Thymus (tissue), 11 donors: ENCODE data around the gene PARD3. TPM values are rescaled to one million over a fixed set of nuclear protein-coding genes. Genes with fewer than 3 reads are reported as not detected.
"Not testable (repeated sequence)": the region's sequence is repeated elsewhere in the genome, so short reads cannot be mapped to it uniquely, and the experiment has no call there.

ENCODE experiments used
- DNase-seq, 9 donors: peaks; one replicate each; pipeline ENCODE4 v3.0.0-alpha.2; 2013; ENCODE audit warnings: low spot score in 9 of 9, low read depth in 6 of 9, missing footprints in 1 of 9
- H3K27ac ChIP-seq, 2 donors: one replicate each; pipeline ENCODE4 v1.5.1; 2013; ENCODE audit warnings: control low read depth in 1 of 2, low read depth in 1 of 2, low read length in 1 of 2, mild to moderate bottlenecking in 1 of 2, moderate library complexity in 1 of 2
- H3K27me3 ChIP-seq, 2 donors: one replicate each; pipeline ENCODE4 v1.5.1; 2013; ENCODE audit warnings: low read length in 1 of 2; ENCODE audit not compliant: control insufficient read depth in 2 of 2, insufficient read depth in 1 of 2
- H3K36me3 ChIP-seq, 2 donors: one replicate each; pipeline ENCODE4 v1.5.1; 2013; ENCODE audit warnings: low read length in 1 of 2, mild to moderate bottlenecking in 1 of 2, moderate library complexity in 1 of 2; ENCODE audit not compliant: control insufficient read depth in 2 of 2, insufficient read depth in 2 of 2
- H3K4me1 ChIP-seq, 2 donors: one replicate each; pipeline ENCODE4 v1.5.1; 2013; ENCODE audit warnings: low read length in 2 of 2; ENCODE audit not compliant: control insufficient read depth in 2 of 2, insufficient read depth in 2 of 2
- H3K4me3 ChIP-seq, 2 donors: one replicate each; pipeline ENCODE4 v1.5.1; 2013; ENCODE audit warnings: low read length in 2 of 2, control low read depth in 1 of 2, mild to moderate bottlenecking in 1 of 2
- H3K9me3 ChIP-seq, 2 donors: one replicate each; pipeline ENCODE4 v1.5.1; 2013; ENCODE audit warnings: low read length in 1 of 2, mild to moderate bottlenecking in 1 of 2; ENCODE audit not compliant: control insufficient read depth in 2 of 2, insufficient read depth in 1 of 2
- WGBS: extraction: QIAGEN DNeasy Blood & Tissue Kit; methylation state at CpG from one replicate; pipeline ENCODE4 v1.1.7; 2013; 5-methylcytosine and 5-hydroxymethylcytosine counted together
- polyA plus RNA-seq: library from polyadenylated mRNA; stranded (reverse); fragments of 200-250 nt; gene quantifications from one replicate; pipeline ENCODE4 v1.2.3, GENCODE V29; 2013
- total RNA-seq: library from RNA; stranded (reverse); fragments of 120-200 nt; gene quantifications from one replicate; pipeline ENCODE4 v1.2.4, GENCODE V29; 2013
- donor health status: healthy.

The PARD3 gene
- total and polyA plus RNA-seq, 2 donors, result 13.3 to 23.5 TPM

DNA sequence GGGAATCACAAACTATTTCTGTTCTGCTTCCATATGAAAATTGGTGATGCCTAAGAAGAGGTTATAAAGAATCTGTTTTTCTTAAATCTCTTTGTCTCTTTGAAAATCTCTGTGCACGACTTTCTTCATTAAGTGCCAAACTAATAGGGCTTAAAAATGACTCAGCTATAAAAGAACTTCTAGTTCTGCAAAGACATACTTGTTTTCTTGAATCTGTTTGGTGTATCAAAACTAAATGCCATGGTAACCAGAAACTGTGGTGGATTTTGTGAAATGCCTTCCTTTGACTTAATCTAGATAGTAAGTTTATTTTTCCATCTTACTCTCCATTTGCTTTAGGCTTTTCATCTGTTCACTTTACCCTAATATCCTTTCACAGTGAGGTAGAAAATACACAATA is 417.8 kb downstream of the PARD3 start:
- Histone ChIP-seq H3K4me3 (no peak overlapping the region), H3K27ac (no peak overlapping the region), H3K4me1 (no peaks in the 10 kb centered on the region), H3K27me3 (no peaks in the 10 kb centered on the region), H3K36me3 (no peaks in the 10 kb centered on the region), H3K9me3 (peaks cover 0 to 4% of the 10 kb centered on the region in 2 donors)
- no peak for DNase-seq
- 89% methylated on average over 1 of the region's 1 CpG for WGBS

GRCh38 chr10:34396663-34397062 is 418.4 kb downstream of the PARD3 start:
- H3K4me3 ChIP-seq, result no peak overlapping the region
- 97% methylated on average over 2 of the region's 2 CpGs for WGBS
- no peak overlapping the region for H3K27ac ChIP-seq
- no peak for DNase-seq
- H3K9me3 ChIP-seq, result peaks cover 0 to 4% of the 10 kb centered on the region in 2 donors
- H3K4me1 ChIP-seq, result no peaks in the 10 kb centered on the region
- no peaks in the 10 kb centered on the region for H3K27me3 ChIP-seq
- no peaks in the 10 kb centered on the region for H3K36me3 ChIP-seq

- Histone ChIP-seq H3K9me3 (peaks cover 0 to 4% of the 10 kb centered on the region in 2 donors), H3K4me3 (no peak overlapping the region), H3K4me1 (no peaks in the 10 kb centered on the region), H3K27ac (no peak overlapping the region), H3K36me3 (no peaks in the 10 kb centered on the region), H3K27me3 (no peaks in the 10 kb centered on the region)
- no peak for DNase-seq
Measured at GRCh38 chr10:34392641-34393170, 422.4 kb downstream of the PARD3 start.

- H3K36me3 ChIP-seq, H3K9me3 ChIP-seq, H3K4me1 ChIP-seq, H3K27ac ChIP-seq, H3K4me3 ChIP-seq, H3K27me3 ChIP-seq, DNase-seq: not testable (repeated sequence)
- WGBS, result 94% methylated on average over 3 of the region's 3 CpGs
Measured at GRCh38 chr10:34391168-34391567, 423.9 kb downstream of the PARD3 start.

- no peaks in the 10 kb centered on the region for H3K27me3 ChIP-seq
- H3K9me3 ChIP-seq, result peaks cover 0 to 4% of the 10 kb centered on the region in 2 donors
- H3K4me3 ChIP-seq, result no peak overlapping the region
- no peak for DNase-seq
- WGBS, result over 99% methylated on average over 3 of the region's 3 CpGs
- no peak overlapping the region for H3K27ac ChIP-seq
- H3K4me1 ChIP-seq, result no peaks in the 10 kb centered on the region
- H3K36me3 ChIP-seq, result no peaks in the 10 kb centered on the region
Measured at GRCh38 chr10:34389801-34390200, 425.3 kb downstream of the PARD3 start.

- Histone ChIP-seq H3K27ac (no peak overlapping the region), H3K4me1 (no peaks in the 10 kb centered on the region), H3K9me3 (no peaks in the 10 kb centered on the region), H3K4me3 (no peak overlapping the region), H3K27me3 (no peaks in the 10 kb centered on the region), H3K36me3 (peaks cover 0 to 4% of the 10 kb centered on the region in 2 donors)
- 89% methylated on average over 3 of the region's 3 CpGs for WGBS
- DNase-seq, result no peak
Measured at GRCh38 chr10:34386921-34387320, 428.2 kb downstream of the PARD3 start.

DNA sequence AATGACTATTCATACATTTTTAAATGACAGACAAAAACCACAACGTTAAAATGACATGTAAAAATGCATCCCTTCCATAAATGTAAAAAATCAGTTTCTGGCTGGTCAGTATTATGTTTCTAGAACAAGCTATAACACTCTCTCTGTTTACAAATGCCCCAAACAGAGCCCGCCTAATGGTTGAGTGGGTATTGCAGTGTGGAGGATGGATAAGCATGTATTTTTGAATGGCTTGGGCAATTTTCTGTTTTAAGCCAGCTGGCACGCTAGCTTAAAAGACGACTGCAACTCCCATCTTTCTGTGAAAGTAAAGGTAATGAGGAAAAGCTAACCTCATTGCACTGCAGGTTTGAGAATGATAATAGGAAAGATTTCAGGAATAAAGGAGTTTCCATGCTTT is 430.7 kb downstream of the PARD3 start:
- H3K4me1 ChIP-seq, result no peaks in the 10 kb centered on the region
- no peak overlapping the region for H3K27ac ChIP-seq
- 95% methylated on average over 4 of the region's 4 CpGs for WGBS
- peaks cover 0 to 4% of the 10 kb centered on the region in 2 donors for H3K36me3 ChIP-seq
- DNase-seq, result no peak
- no peaks in the 10 kb centered on the region for H3K27me3 ChIP-seq
- H3K9me3 ChIP-seq, result no peaks in the 10 kb centered on the region
- no peak overlapping the region for H3K4me3 ChIP-seq

GRCh38 chr10:34382626-34383025 is 432.5 kb downstream of the PARD3 start:
- Histone ChIP-seq H3K4me1 (no peaks in the 10 kb centered on the region), H3K9me3 (no peaks in the 10 kb centered on the region), H3K27ac (no peak overlapping the region), H3K27me3 (no peaks in the 10 kb centered on the region), H3K4me3 (no peak overlapping the region), H3K36me3 (peaks cover 0 to 4% of the 10 kb centered on the region in 2 donors)
- no peak for DNase-seq
- over 99% methylated on average over 10 of the region's 10 CpGs for WGBS

GRCh38 chr10:34380856-34381255 is 434.2 kb downstream of the PARD3 start:
- 93% methylated on average over 3 of the region's 3 CpGs for WGBS
- Histone ChIP-seq H3K9me3 (no peaks in the 10 kb centered on the region), H3K36me3 (peaks cover 0 to 4% of the 10 kb centered on the region in 2 donors), H3K4me3 (no peak overlapping the region), H3K27ac (no peak overlapping the region), H3K27me3 (no peaks in the 10 kb centered on the region), H3K4me1 (no peaks in the 10 kb centered on the region)
- DNase-seq, result no peak

DNA sequence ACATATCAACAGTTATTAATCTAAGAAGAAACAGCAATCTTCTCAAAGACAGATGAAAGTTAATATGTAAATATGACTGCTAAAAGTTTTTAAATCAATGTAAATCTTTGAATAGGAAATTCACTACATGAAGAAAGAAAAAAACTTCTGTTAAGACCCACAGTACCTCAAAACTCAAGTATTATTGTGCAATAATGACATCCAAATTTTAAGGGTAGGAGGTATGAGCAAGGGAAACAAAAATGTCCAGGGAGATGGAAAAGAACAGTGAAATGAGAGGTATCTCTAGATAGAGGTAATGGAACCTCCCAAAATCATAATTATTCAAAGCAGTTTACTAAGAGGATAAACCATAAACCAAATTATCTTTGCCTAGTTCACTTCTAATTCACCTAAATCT is 436.8 kb downstream of the PARD3 start:
- Histone ChIP-seq H3K9me3 (no peaks in the 10 kb centered on the region), H3K27me3 (no peaks in the 10 kb centered on the region), H3K27ac (no peak overlapping the region), H3K36me3 (peaks cover 0 to 4% of the 10 kb centered on the region in 2 donors), H3K4me1 (no peaks in the 10 kb centered on the region), H3K4me3 (no peak overlapping the region)
- no peak for DNase-seq
